Ovary (tissue), 9 donors: ENCODE measurements around the gene SEMA3C. TPM values are rescaled to one million over a fixed set of nuclear protein-coding genes. Genes with fewer than 3 reads are reported as not detected.

Source experiments
- DNase-seq, 5 donors: peaks; one replicate each; pipeline ENCODE4 v3.0.0-alpha.2; 2019 to 2020
- H3K27ac ChIP-seq, 2 donors: fragments of 200-600 bp; one replicate each; pipeline versions ENCODE4 v1.5.1 to v1.8.0; 2019 to 2022
- H3K27me3 ChIP-seq: fragments of 200-600 bp; one replicate; pipeline ENCODE4 v1.8.0; 2022
- H3K36me3 ChIP-seq: fragments of 200-600 bp; sonication (generic); one replicate; pipeline ENCODE4 v1.5.1; 2019
- H3K4me1 ChIP-seq: one replicate; pipeline ENCODE4 v1.8.1; 2013; ENCODE audit warnings: mild to moderate bottlenecking, moderate library complexity; ENCODE audit not compliant: insufficient read depth
- H3K4me3 ChIP-seq: fragments of 200-600 bp; sonication (generic); one replicate; pipeline ENCODE4 v1.5.1; 2017
- H3K9me3 ChIP-seq, 2 donors: fragments of 200-600 bp in 1 of 2; sonication (generic) in 1 of 2; one replicate each; pipeline versions ENCODE4 v1.5.1 to v1.8.1; 2013 to 2019; ENCODE audit warnings: mild to moderate bottlenecking in 1 of 2, moderate library complexity in 1 of 2
- CTCF ChIP-seq, 3 donors: fragments of 450-650 bp in 2 of 3; fragments of 200-600 bp in 1 of 3; IDR thresholded peaks; one replicate each; pipeline versions ENCODE4 v1.5.1 to v1.8.0; 2016 to 2022; ENCODE audit warnings: antibody characterized with exemption in 3 of 3, mild to moderate bottlenecking in 1 of 3
- EP300 ChIP-seq: sonication (generic); formaldehyde crosslinking; IDR thresholded peaks from one replicate; pipeline ENCODE4 v1.6.1; 2017; ENCODE audit warnings: antibody characterized with exemption
- POLR2A ChIP-seq: fragments of 450-650 bp; IDR thresholded peaks from one replicate; pipeline ENCODE4 v1.6.1; 2017; ENCODE audit warnings: antibody characterized with exemption, mild to moderate bottlenecking, moderate library complexity
- WGBS, 3 donors: extraction: QIAGEN DNeasy Blood & Tissue Kit in 1 of 3; methylation state at CpG; one replicate each; pipeline versions ENCODE4 v1.1.5 to v1.1.7; 2013 to 2017; 5-methylcytosine and 5-hydroxymethylcytosine counted together
- intact Hi-C, 4 donors: fragments of 100-400 bp; cut with DNase I; formaldehyde crosslinking; loops; one replicate each; pipeline versions ENCODE4 v1.11.0 to v1.15.1; 2022 to 2023
- polyA plus RNA-seq, 2 donors: library from polyadenylated mRNA; stranded (reverse); fragments of 200-250 nt in 1 of 2; fragments of 350-450 nt in 1 of 2; fragmentation: Illumina TruSeq in 1 of 2; extraction: RNeasy Lipid Tissue Mini Kit (QIAGEN cat#74804) in 1 of 2; gene quantifications; one replicate each; pipeline ENCODE4 v1.2.3, GENCODE V29; 2013 to 2014
- total RNA-seq, 7 donors: library from RNA; depleted of rRNA in 2 of 7; stranded (reverse); fragments of >200 nt in 2 of 7; fragmentation: NEBNext Ultra II Directional in 3 of 7; extraction: Animal tissue kit (Norgen Biotek cat#: 25700) in 3 of 7; gene quantifications; one replicate each; pipeline versions ENCODE4 v1.1.0 to v1.2.4, GENCODE V29; 2016 to 2023
- donor health status: DM: no; HTN: no; CAD: no; lungs with moderate emphysema.
- donor health status: DM: no; HTN: no; CAD: no.
- donor health status: Bipolar disorder and iron deficiency.
- donor health status: DM: yes; HTN: yes; CAD: no.
- donor health status: DM: no; HTN: no; CAD: no.
- donor health status: DM: yes; HTN: yes; CAD: no.

SEMA3C gene
- total and polyA plus RNA-seq, 9 donors, result 20.1 to 91.9 (median 53.5) TPM

GRCh38 chr7:80922253-80923049 is 3.6 kb upstream of the SEMA3C start:
- intact Hi-C loops, result no loop called here
- H3K4me1 ChIP-seq, result no peaks in the 10 kb centered on the region
- TF ChIP-seq POLR2A (no peak), EP300 (no peak), CTCF (IDR thresholded peaks at IDR 0.05) (no peak)
- H3K27me3 ChIP-seq, result no peaks in the 10 kb centered on the region
- H3K36me3 ChIP-seq, result no peaks in the 10 kb centered on the region
- DNase-seq, result no peak
- WGBS, 3 donors, result 84 to 90% (median 85%) methylated on average over 5 of the region's 5 CpGs
- no peak overlapping the region for H3K27ac ChIP-seq
- H3K4me3 ChIP-seq, result no peak overlapping the region
- H3K9me3 ChIP-seq, result no peaks in the 10 kb centered on the region

DNA sequence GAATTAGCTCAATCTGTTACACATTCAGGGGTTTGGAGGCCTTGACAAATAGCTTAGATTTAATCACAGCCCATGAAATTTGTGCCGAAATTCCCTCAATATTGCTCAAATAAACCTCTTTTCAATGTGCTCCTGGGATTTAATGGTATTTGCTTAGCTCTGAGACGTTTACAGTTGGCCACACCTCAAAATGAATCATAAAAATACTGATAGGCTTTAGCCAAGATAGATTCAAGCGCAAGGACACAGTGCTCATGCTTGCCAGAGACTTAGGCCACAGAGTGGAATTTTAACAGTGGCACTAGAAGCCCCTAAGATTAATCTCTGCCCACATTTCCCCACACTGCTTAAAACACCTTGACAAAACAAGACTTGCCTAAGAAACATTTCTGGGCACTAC is 2.3 kb upstream of the SEMA3C start:
- 58 to 71% (median 63%) methylated on average over 3 of the region's 3 CpGs for WGBS, 3 donors
- H3K27ac ChIP-seq, result no peak overlapping the region

GRCh38 chr7:80918399-80918798 is 452 bp downstream of the SEMA3C start:
- Histone ChIP-seq H3K9me3 (no peaks in the 10 kb centered on the region), H3K4me1 (no peaks in the 10 kb centered on the region), H3K36me3 (no peaks in the 10 kb centered on the region), H3K27me3 (no peaks in the 10 kb centered on the region), H3K27ac (no peak overlapping the region), H3K4me3 (peak overlapping the region; percentile 63)
- no peak for DNase-seq
- no peak for TF ChIP-seq POLR2A
- TF ChIP-seq EP300, result no peak
- TF ChIP-seq CTCF (IDR thresholded peaks at IDR 0.05), result no peak
- intact Hi-C loops, result loop anchor here in 1 of 4 donors (10.0 kb wide), 1 partner anchor 194 kb away; no protein-coding TSS in a partner anchor
- WGBS, 3 donors, result 5 to 7% (median 6%) methylated on average over 8 of the region's 8 CpGs

More for the DNA sequence above, 2.3 kb upstream of the SEMA3C start:
- DNase-seq, result no peak
- no peaks in the 10 kb centered on the region for H3K36me3 ChIP-seq
- H3K9me3 ChIP-seq, result no peaks in the 10 kb centered on the region
- TF ChIP-seq POLR2A, result no peak
- TF ChIP-seq CTCF (IDR thresholded peaks at IDR 0.05), result no peak
- no peak for TF ChIP-seq EP300
- no peak overlapping the region for H3K4me3 ChIP-seq
- intact Hi-C loops, result no loop called here
- H3K27me3 ChIP-seq, result no peaks in the 10 kb centered on the region
- no peaks in the 10 kb centered on the region for H3K4me1 ChIP-seq

- WGBS, 3 donors, result 65 to 75% (median 74%) methylated on average over 3 of the region's 3 CpGs
- Histone ChIP-seq H3K9me3 (no peaks in the 10 kb centered on the region), H3K4me3 (no peak overlapping the region), H3K4me1 (no peaks in the 10 kb centered on the region), H3K27me3 (no peaks in the 10 kb centered on the region), H3K27ac (no peak overlapping the region), H3K36me3 (no peaks in the 10 kb centered on the region)
- intact Hi-C loops, result loop anchor here in 2 of 4 donors (2.0 to 10.0 kb wide), 2 partner anchors 28 to 192 kb away; no protein-coding TSS in a partner anchor
- no peak for TF ChIP-seq EP300
- no peak for TF ChIP-seq CTCF (IDR thresholded peaks at IDR 0.05)
- TF ChIP-seq POLR2A, result no peak
- DNase-seq, result no peak
Measured at GRCh38 chr7:80916770-80917741, 1.8 kb downstream of the SEMA3C start.
